NCI-H2171 (cell line): Measurements from ENCODE around the gene GLT8D1.

Experiments
- DNase-seq: peaks from one replicate; lab custom pipeline; 2025; lab: John Stamatoyannopoulos, UW

The GLT8D1 gene

DNA sequence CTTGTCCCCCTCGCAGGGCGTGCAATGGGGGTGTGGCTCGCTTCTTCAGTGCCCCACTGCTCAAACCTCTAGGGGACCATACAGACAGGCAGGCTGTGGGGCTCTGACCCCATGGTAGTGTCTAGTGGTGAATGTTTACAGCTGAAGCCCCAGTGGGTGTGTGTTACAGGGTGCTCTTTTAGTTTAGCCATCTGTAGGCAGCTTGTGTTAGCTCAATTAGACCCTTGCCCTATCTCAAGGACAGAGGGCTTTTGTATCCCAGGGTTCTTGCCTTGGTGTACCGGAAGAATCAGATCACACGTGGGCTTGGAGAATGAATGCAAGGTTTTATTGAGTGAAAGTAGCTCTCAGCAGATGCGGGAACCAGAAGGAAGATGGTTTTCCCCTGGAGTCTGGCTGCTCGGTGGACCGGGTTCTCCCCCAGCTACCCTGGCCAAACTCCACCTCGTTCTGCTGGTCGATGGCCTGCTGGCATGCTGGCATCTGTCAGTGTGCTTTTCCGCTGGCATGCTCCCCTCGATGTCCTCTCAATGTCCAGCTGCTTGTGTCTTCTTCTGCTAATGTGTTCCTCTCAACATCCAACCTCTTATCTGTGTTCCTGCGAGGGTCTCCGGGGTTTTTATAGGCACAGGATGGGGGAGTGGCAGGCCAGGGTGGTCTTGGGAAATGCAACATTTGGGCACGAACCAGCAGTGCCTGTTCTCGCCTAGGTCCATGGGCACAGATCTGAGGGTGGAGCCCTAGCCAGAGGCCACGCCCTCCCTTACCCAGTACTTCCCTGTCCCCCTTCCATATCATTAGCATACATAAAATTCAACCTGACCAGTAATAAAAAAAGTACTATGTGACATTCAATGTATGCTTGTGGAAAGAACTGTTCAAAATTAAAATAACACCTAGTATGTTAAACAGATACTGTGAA lies 7.0 kb upstream of the GLT8D1 start:
- no peak for DNase-seq

GRCh38 chr3:52710512-52710911 lies 4.9 kb upstream of the GLT8D1 start:
- no peak for DNase-seq

GRCh38 chr3:52707585-52707984 lies 2.0 kb upstream of the GLT8D1 start:
- no peak for DNase-seq

DNA sequence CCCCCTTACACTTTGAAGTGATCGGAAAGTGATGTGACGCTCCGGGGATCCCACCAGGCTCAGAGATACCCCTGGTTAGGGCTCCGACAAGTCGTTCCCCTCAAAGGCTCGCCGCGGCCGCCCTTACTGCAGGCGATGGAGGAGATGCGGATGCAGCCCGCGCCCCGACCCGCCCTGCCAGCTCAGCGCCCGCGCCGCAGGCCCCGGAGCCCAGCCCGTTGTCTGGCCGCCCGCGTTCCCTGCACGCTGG lies 228 bp downstream of the GLT8D1 start:
- peak; percentile 31 for DNase-seq

GRCh38 chr3:52704611-52705437 lies 767 bp downstream of the GLT8D1 start:
- DNase-seq, result no peak

DNA sequence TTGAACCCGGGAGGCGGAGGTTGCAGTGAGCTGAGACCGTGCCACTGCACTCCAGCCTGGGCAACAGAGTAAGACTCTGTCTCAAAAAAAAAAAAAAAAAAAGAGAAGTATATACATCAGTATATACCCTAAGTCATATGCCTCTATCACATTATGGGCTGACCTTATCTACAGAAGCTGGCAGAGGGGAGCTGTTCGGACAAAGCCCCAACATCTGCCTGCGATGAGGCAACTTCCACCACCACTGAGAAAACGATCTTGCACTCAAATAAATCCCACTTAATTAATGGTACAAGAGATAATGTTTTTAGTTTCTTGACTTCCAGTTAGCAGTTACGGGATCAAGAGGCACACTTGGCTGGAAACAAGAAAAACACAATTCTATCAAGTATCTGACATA lies 2.2 kb downstream of the GLT8D1 start:
- no peak for DNase-seq

- no peak for DNase-seq
Observed at GRCh38 chr3:52697632-52697965, 8.0 kb downstream of the GLT8D1 start.

DNA sequence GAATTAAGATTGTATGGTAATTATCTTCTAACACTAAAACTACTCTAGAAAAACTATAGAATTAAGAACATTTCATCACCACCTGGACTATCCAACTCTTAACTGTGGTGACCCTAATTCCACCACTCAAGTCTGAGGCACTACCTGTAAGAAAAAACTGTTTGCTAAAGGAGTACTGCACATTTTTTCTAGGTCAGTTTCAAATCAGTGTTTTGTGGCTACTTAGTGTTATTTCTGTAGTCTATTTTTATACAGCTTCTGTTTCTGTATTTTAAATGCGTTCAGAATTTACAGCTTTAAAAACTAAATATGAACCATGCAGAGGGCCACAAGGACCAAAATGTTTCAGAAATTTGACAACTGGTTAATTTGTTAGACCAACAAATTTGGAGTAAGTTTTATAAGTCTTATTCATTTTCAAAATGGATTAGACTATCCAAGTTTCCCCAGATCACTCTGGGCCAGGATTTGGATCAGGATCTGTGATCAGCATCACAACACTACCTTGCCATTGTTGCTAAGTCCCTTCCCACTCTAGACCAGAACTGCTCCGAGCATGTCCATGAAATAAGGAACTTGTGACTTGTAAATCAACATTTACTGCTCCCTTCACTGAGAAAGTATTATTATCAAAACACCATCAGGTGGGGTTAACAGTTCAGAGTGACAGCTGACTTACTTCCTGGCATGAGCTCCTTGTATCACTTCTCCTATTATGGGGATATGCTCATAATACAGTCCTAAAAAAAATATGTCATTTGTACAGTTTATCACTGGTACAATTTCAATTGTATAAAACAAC lies 8.6 kb downstream of the GLT8D1 start:
- no peak for DNase-seq

DNA sequence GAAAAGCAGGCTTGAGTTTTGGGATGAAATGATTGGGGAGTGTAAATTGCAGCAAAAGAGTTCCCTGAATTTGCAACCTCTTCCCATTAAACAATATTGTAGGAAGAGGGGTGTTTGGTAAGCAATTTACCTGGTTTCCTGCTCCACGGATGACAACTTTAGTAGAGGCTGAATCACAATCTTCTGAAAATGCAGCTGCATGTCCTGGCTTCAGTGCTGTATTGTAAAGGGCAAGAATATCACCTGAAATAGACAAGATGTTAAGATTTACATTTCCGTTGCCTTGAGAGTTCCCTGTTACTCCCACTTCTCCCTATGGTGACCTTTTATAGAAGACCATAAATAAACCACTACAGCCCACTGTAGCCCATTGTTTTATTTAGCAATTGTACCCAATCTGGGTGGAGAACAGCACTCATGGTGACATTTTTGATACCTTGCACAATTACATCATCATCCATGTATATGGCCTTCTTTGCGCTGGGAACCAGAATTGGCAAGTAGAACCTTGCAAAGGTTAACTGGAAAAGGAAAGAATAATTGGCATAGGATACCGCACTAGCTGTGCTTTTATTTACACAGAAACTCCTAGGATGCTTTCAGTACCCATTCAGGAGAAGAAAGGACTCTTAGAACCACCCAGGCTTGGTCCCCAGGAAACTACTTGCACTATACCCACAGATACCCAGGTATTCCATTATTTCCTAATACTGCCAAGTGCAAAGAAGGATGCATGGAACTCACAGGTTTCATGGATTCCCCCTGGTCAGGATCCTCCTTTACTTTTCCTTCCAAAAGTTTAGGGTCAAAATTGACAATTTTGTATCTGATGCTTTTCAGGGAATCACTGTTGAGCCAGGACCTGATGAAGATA lies 9.6 kb downstream of the GLT8D1 start:
- no peak for DNase-seq

- DNase-seq, result no peak
Observed at GRCh38 chr3:52694528-52695189, 10.9 kb downstream of the GLT8D1 start.

DNA sequence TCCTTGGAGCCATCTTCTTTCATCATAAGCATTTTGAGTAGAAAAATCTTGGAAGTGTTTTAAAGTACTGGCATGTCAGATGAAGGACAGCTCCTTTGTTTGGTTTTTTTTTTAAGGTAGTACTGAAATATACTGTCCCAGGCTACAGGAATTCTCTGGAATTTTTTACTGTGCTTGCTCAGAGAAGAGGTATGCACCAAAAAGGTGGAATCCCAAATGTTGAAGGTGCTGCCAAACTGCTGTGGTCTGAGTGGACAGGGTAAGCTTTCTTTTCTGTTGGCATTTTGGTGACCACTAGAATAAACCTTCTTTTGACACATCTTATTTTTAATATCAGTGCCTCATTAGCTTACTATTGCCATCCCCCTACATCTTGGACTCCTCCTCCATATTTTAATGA lies 12.5 kb downstream of the GLT8D1 start:
- no peak for DNase-seq

DNA sequence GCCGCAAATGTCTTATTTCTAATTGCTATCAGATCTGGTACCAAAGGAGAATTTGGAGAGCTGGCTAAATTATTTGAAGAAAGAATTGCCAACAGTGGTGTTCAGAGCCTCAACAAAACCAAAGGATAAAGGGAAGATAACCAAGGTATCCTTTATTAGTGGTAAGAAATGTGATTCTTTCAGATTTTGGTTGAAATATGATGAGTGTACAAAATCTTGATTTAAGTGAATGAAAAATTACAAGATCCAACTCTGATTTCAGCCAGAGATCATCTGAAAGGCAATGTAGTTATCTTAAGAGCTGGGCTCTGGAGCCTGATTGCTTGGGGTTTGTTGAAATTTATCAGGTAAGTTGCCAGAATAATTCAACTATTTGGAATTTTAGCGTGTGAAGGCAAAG lies 15.0 kb downstream of the GLT8D1 start:
- DNase-seq, result no peak

GRCh38 chr3:52689151-52689550 lies 16.4 kb downstream of the GLT8D1 start:
- DNase-seq, result no peak

DNA sequence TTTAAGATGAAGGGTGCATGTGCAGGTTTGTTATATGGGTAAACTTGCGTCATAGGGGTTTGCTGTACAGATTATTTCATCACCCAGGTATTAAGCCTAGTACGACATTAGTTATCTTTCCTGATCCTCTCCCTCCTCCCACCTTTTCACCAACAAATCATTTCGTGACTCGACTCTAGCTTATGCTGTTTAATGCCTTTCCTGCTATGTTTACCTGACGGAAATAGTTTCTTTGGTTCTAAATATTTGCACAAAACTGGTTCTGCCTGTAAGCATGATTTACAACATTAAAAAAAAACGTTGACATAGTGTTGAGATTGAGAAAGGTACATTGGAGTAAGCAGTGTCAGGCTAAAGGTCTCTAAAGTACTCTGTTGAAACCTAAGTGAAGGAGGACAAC lies 17.3 kb downstream of the GLT8D1 start:
- no peak for DNase-seq

GRCh38 chr3:52685709-52686691 lies 19.6 kb downstream of the GLT8D1 start, which contains the start of the genes GNL3 and PBRM1:
TSS of gene GNL3 (plus strand) at chr3:52686032. CDS start at chr3:52686093, 61 bp downstream.
TSS of gene PBRM1 (minus strand) at chr3:52685913.
- peak; percentile 78 for DNase-seq

DNA sequence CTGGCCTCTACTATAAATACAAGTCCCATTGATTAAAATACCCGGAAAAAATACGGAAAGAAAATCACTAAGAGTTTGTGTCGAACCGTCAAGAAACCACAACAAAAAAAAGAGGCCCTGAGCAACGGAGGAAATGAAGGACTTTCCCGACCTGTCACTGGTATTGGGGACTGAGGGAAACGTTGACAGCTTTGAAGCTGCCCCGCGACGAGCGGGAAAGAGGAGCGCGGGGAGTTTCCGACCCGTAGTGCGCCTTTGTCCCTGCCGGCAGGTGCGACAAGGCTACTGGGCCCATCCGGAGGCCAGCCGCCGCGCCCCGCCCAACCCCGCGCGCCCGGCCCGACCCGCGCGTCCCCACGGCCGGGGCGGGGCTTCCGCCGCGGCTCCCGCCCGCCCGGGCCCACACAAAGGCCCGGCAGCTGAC lies 20.3 kb downstream of the GLT8D1 start:
- peak; percentile 59 for DNase-seq

DNA sequence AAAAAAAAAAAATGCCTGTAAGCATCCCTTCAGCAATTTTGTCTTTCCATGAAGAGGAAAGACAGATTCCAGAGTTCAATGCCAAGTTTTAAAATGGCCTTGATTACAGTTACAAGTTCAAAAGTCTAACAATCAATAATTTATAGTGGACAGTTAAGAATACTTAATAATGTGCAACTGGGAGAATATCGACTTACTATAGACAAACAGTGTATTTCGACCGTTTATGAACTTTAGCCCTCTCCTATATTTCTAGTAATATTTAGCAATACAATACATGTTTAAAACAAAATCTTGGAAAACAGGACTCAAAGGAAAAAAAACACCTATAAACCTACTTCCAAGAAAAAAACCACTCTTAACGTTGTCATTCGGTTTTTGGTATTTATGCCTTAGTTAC lies 21.4 kb downstream of the GLT8D1 start:
- DNase-seq, result no peak

GRCh38 chr3:52683611-52684010 lies 22.0 kb downstream of the GLT8D1 start:
- DNase-seq, result no peak

DNA sequence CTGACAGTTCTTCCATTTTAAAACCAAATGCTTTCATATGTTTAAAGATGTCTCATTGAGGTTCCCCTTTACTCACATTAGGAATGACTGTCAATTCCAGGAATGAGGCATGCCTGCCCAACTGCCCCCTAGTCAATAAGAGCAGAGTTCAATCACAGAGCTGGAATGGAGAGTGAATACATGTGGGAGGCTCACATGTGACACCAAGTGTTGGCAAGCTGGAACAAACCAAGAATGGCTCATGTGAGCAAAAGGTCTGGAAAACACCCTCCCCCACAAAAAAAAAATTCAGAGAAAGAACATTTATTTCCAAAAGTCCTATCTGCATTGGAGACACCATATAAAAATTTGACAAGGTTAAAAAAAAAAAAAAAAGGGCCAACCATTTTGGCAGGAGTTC lies 23.6 kb downstream of the GLT8D1 start:
- DNase-seq, result no peak

- DNase-seq, result no peak
Observed at GRCh38 chr3:52681596-52681995, 24.0 kb downstream of the GLT8D1 start.
